GM21515 (cell line): Measurements from ENCODE around the gene CSDE1.
A peak's percentile ranks its signal among the peaks of the same experiment; 100 is the strongest.

Experiments
- ATAC-seq: cut with Tn5 transposase; IDR thresholded peaks from one replicate; pipeline ENCODE4 v1.9.1; 2021; ENCODE audit not compliant: unreplicated experiment

Gene CSDE1

GRCh38 chr1:114750780-114751179 lies 7.0 kb downstream of the CSDE1 start:
- ATAC-seq, result no peak

GRCh38 chr1:114749835-114750234 lies 7.9 kb downstream of the CSDE1 start:
- ATAC-seq, result no peak

- no peak for ATAC-seq
Observed at GRCh38 chr1:114746450-114747121, 11.2 kb downstream of the CSDE1 start.

- ATAC-seq, result no peak
Observed at GRCh38 chr1:114745291-114745690, 12.5 kb downstream of the CSDE1 start.

- ATAC-seq, result no peak
Observed at GRCh38 chr1:114741963-114742746, 15.6 kb downstream of the CSDE1 start.

GRCh38 chr1:114740331-114740730 lies 17.5 kb downstream of the CSDE1 start:
- ATAC-seq, result no peak

- ATAC-seq, result no peak
Observed at GRCh38 chr1:114737314-114737849, 20.4 kb downstream of the CSDE1 start.

GRCh38 chr1:114735479-114735878 lies 22.3 kb downstream of the CSDE1 start:
- no peak for ATAC-seq

GRCh38 chr1:114729782-114730181 lies 28.0 kb downstream of the CSDE1 start:
- no peak for ATAC-seq

GRCh38 chr1:114728553-114728952 lies 29.2 kb downstream of the CSDE1 start:
- no peak for ATAC-seq

- ATAC-seq, result no peak
Observed at GRCh38 chr1:114725230-114725629, 32.6 kb downstream of the CSDE1 start.

- ATAC-seq, result no peak
Observed at GRCh38 chr1:114723915-114724314, 33.9 kb downstream of the CSDE1 start.

GRCh38 chr1:114723457-114723856 lies 34.3 kb downstream of the CSDE1 start:
- no peak for ATAC-seq

- no peak for ATAC-seq
Observed at GRCh38 chr1:114720492-114720891, 37.3 kb downstream of the CSDE1 start.

- ATAC-seq, result no peak
Observed at GRCh38 chr1:114719424-114719787, 38.4 kb downstream of the CSDE1 start.

GRCh38 chr1:114718661-114719423 lies 38.9 kb downstream of the CSDE1 start:
- ATAC-seq, result no peak

GRCh38 chr1:114716304-114717170 lies 41.2 kb downstream of the CSDE1 start, which contains the start of gene NRAS:
TSS of gene NRAS (minus strand) at chr1:114716771. CDS start at chr1:114716160, 611 bp downstream.
- peak; percentile 93 for ATAC-seq

GRCh38 chr1:114715952-114716303 lies 41.9 kb downstream of the CSDE1 start:
- no peak for ATAC-seq

GRCh38 chr1:114712977-114713376 lies 44.8 kb downstream of the CSDE1 start:
- no peak for ATAC-seq

- no peak for ATAC-seq
Observed at GRCh38 chr1:114710360-114710759, 47.4 kb downstream of the CSDE1 start.

- ATAC-seq, result no peak
Observed at GRCh38 chr1:114707604-114708003, 50.2 kb downstream of the CSDE1 start.
